OCI-LY7 (cell line): ENCODE data around the gene MFAP3L. TPM values are rescaled to one million over a fixed set of nuclear protein-coding genes. Genes with fewer than 3 reads are reported as not detected.

Source experiments
- BruUV-seq: library from RNA; stranded (reverse); fragments of 400-500 nt; replicated peaks from 2 replicates; lab custom pipeline; 2021; lab: Mats Ljungman, UMichigan
- CTCF ChIA-PET: fragments of 300-600 bp; sonication (Branson Sonifier 250); formaldehyde crosslinking; loops from one replicate; lab custom pipeline; 2022; ENCODE audit warnings: antibody characterized with exemption; ENCODE audit not compliant: unreplicated experiment; lab: Charles Lee
- POLR2A ChIA-PET: fragments of 300-600 bp; sonication (Branson Sonifier 250); formaldehyde crosslinking; loops from one replicate; lab custom pipeline; 2022; ENCODE audit warnings: antibody characterized with exemption; lab: Charles Lee
- DNase-seq: peaks from one replicate; pipeline ENCODE4 v3.0.0-alpha.2; 2015; ENCODE audit warnings: low spot score
- H2AFZ ChIP-seq: fragments of 200-600 bp; sonication (generic), shearing (Covaris generic); 2 replicates; pipeline ENCODE4 v1.6.1; 2014; ENCODE audit warnings: mild to moderate bottlenecking, antibody characterized with exemption, low read length, moderate library complexity
- H3K27ac ChIP-seq: fragments of 200-600 bp; sonication (generic); 2 replicates; pipeline ENCODE4 v1.5.1; 2014; ENCODE audit warnings: mixed run types, low read depth, mild to moderate bottlenecking, moderate library complexity, low read length, inconsistent platforms; ENCODE audit not compliant: poor library complexity, severe bottlenecking
- H3K36me3 ChIP-seq: fragments of 200-600 bp; sonication (generic); 2 replicates; pipeline ENCODE4 v1.6.1; 2014; ENCODE audit warnings: mild to moderate bottlenecking, antibody characterized with exemption, low read length, moderate library complexity, mixed read lengths; ENCODE audit not compliant: insufficient read depth
- H3K4me1 ChIP-seq: fragments of 200-600 bp; sonication (generic); 2 replicates; pipeline ENCODE4 v1.5.1; 2014; ENCODE audit warnings: mild to moderate bottlenecking, low read length; ENCODE audit not compliant: insufficient read depth, poor library complexity, severe bottlenecking
- H3K4me2 ChIP-seq: fragments of 200-600 bp; sonication (generic); 2 replicates; pipeline ENCODE4 v1.6.1; 2014; ENCODE audit warnings: mild to moderate bottlenecking, low read length
- H3K4me3 ChIP-seq: fragments of 200-600 bp; sonication (generic); 2 replicates; pipeline ENCODE4 v1.5.1; 2014; ENCODE audit warnings: mild to moderate bottlenecking, low read depth, low read length; ENCODE audit not compliant: poor library complexity, severe bottlenecking
- H3K79me2 ChIP-seq: fragments of 200-600 bp; sonication (generic); 2 replicates; pipeline ENCODE4 v1.6.1; 2016; ENCODE audit warnings: low read depth, mild to moderate bottlenecking, low read length, moderate library complexity, mixed read lengths; ENCODE audit not compliant: insufficient read depth
- H3K9me2 ChIP-seq: fragments of 200-600 bp; sonication (generic); 2 replicates; pipeline ENCODE4 v1.6.1; 2016; ENCODE audit warnings: mild to moderate bottlenecking, low read length, mixed read lengths; ENCODE audit not compliant: insufficient read depth
- H3K9me3 ChIP-seq: fragments of 200-600 bp; sonication (generic); 2 replicates; pipeline ENCODE4 v1.6.1; 2014; ENCODE audit warnings: mild to moderate bottlenecking, mixed run types, low read length, mixed read lengths
- H4K20me1 ChIP-seq: fragments of 200-600 bp; sonication (generic); 2 replicates; pipeline ENCODE4 v1.6.1; 2014; ENCODE audit warnings: mild to moderate bottlenecking, antibody characterized with exemption, low read length, moderate library complexity, mixed read lengths; ENCODE audit not compliant: insufficient read depth
- EZH2phosphoT487 ChIP-seq: fragments of 200-600 bp; sonication (generic); IDR thresholded peaks from 2 replicates; pipeline ENCODE4 v1.6.1; 2018; ENCODE audit warnings: low read depth, borderline replicate concordance, mild to moderate bottlenecking, mixed run types, antibody characterized with exemption, low read length, moderate library complexity, mixed read lengths
- intact Hi-C: fragments of 100-400 bp; cut with micrococcal nuclease; formaldehyde crosslinking; loops from one replicate; pipeline ENCODE4 v1.10.0; 2022; ENCODE audit not compliant: unreplicated experiment
- total RNA-seq, 2 experiments: library from RNA; depleted of rRNA in 1 of 2; stranded (reverse); fragments of >200 nt in 1 of 2; shearing (Covaris generic) in 1 of 2; gene quantifications; 2 replicates each; pipeline ENCODE4 v1.2.3, GENCODE V29; 2014 to 2022
- TF ChIP-seq, protein P1 (sequence below): fragments of 200-600 bp; sonication (generic); conservative IDR thresholded peaks from 2 replicates; pipeline ENCODE4 v1.5.1; 2014; ENCODE audit warnings: mild to moderate bottlenecking, antibody characterized with exemption, low read length, moderate library complexity, mixed read lengths

MFAP3L gene
- total RNA-seq, 2 experiments from 2014 or later: not detected

DNA sequence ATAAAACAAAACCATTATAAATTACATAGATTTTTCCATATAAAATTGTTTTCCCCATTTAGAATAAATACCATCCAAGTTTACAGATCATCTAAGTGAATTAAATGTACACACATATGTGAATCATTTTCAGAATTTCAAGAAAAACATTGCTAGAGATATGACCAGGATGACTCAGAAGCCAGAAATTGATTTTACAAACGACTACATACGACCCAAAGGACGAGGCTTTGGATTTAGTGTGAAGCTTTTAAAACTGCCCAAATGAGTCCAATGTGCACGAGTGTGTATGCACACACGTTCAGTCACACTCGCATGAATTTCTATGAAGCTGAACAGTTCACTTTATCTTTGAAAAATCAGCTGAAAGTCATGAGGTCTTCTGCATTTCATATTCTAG lies 37.9 kb downstream of the MFAP3L start:
- H3K9me3 ChIP-seq: no peaks in the 10 kb centered on the region
- TF ChIP-seq, protein P1, sequence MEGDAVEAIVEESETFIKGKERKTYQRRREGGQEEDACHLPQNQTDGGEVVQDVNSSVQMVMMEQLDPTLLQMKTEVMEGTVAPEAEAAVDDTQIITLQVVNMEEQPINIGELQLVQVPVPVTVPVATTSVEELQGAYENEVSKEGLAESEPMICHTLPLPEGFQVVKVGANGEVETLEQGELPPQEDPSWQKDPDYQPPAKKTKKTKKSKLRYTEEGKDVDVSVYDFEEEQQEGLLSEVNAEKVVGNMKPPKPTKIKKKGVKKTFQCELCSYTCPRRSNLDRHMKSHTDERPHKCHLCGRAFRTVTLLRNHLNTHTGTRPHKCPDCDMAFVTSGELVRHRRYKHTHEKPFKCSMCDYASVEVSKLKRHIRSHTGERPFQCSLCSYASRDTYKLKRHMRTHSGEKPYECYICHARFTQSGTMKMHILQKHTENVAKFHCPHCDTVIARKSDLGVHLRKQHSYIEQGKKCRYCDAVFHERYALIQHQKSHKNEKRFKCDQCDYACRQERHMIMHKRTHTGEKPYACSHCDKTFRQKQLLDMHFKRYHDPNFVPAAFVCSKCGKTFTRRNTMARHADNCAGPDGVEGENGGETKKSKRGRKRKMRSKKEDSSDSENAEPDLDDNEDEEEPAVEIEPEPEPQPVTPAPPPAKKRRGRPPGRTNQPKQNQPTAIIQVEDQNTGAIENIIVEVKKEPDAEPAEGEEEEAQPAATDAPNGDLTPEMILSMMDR: no peak
- no peak for TF ChIP-seq EZH2phosphoT487
- no peak overlapping the region for H3K4me3 ChIP-seq
- no peaks in the 10 kb centered on the region for H3K4me1 ChIP-seq
- POLR2A ChIA-PET: no interaction called here
- CTCF ChIA-PET: no interaction called here
- no peak overlapping the region for H3K27ac ChIP-seq
- no peak overlapping the region for H2AFZ ChIP-seq
- no peaks in the 10 kb centered on the region for H3K9me2 ChIP-seq
- no peak overlapping the region for H3K4me2 ChIP-seq
- H3K79me2 ChIP-seq: no peaks in the 10 kb centered on the region
- BruUV-seq: no TSS peak
- H3K36me3 ChIP-seq: no peaks in the 10 kb centered on the region
- intact Hi-C loops: no loop called here
- no peaks in the 10 kb centered on the region for H4K20me1 ChIP-seq
- DNase-seq: no peak

- Histone ChIP-seq H3K9me2 (no peaks in the 10 kb centered on the region), H3K4me3 (no peak overlapping the region), H3K4me1 (no peaks in the 10 kb centered on the region), H4K20me1 (no peaks in the 10 kb centered on the region), H3K4me2 (no peak overlapping the region), H3K9me3 (no peaks in the 10 kb centered on the region), H2AFZ (no peak overlapping the region), H3K79me2 (no peaks in the 10 kb centered on the region), H3K27ac (no peak overlapping the region), H3K36me3 (no peaks in the 10 kb centered on the region)
- CTCF ChIA-PET: no interaction called here
- BruUV-seq: no TSS peak
- intact Hi-C loops: no loop called here
- POLR2A ChIA-PET: no interaction called here
- no peak for DNase-seq
- no peak for TF ChIP-seq EZH2phosphoT487
- TF ChIP-seq, protein P1: no peak
Observed at GRCh38 chr4:169987327-169988228, 38.6 kb downstream of the MFAP3L start.

- H3K4me2 ChIP-seq: no peak overlapping the region
- H3K79me2 ChIP-seq: no peaks in the 10 kb centered on the region
- TF ChIP-seq, protein P1: no peak
- TF ChIP-seq EZH2phosphoT487: no peak
- H3K9me2 ChIP-seq: no peaks in the 10 kb centered on the region
- no peaks in the 10 kb centered on the region for H3K36me3 ChIP-seq
- no TSS peak for BruUV-seq
- intact Hi-C loops: no loop called here
- no peak overlapping the region for H3K4me3 ChIP-seq
- H3K27ac ChIP-seq: no peak overlapping the region
- H4K20me1 ChIP-seq: no peaks in the 10 kb centered on the region
- POLR2A ChIA-PET: no interaction called here
- CTCF ChIA-PET: no interaction called here
- no peaks in the 10 kb centered on the region for H3K9me3 ChIP-seq
- no peaks in the 10 kb centered on the region for H3K4me1 ChIP-seq
- H2AFZ ChIP-seq: no peak overlapping the region
- no peak for DNase-seq
Observed at GRCh38 chr4:169986369-169986768, 39.8 kb downstream of the MFAP3L start.
